DOHH2 (cell line): ENCODE measurements around the gene EFCAB12.

Experiments
- CTCF ChIP-seq: fragments of 200-600 bp; sonication (generic); IDR thresholded peaks from one replicate; pipeline ENCODE4 v1.5.1; 2014; ENCODE audit warnings: antibody characterized with exemption, mild to moderate bottlenecking, low read depth, low read length; ENCODE audit not compliant: poor library complexity, severe bottlenecking
- EZH2phosphoT487 ChIP-seq: fragments of 200-600 bp; sonication (generic); IDR thresholded peaks from 2 replicates; pipeline ENCODE4 v1.6.1; 2017; ENCODE audit warnings: borderline replicate concordance, mild to moderate bottlenecking, antibody characterized with exemption, low read length, moderate library complexity, mixed read lengths

DNA sequence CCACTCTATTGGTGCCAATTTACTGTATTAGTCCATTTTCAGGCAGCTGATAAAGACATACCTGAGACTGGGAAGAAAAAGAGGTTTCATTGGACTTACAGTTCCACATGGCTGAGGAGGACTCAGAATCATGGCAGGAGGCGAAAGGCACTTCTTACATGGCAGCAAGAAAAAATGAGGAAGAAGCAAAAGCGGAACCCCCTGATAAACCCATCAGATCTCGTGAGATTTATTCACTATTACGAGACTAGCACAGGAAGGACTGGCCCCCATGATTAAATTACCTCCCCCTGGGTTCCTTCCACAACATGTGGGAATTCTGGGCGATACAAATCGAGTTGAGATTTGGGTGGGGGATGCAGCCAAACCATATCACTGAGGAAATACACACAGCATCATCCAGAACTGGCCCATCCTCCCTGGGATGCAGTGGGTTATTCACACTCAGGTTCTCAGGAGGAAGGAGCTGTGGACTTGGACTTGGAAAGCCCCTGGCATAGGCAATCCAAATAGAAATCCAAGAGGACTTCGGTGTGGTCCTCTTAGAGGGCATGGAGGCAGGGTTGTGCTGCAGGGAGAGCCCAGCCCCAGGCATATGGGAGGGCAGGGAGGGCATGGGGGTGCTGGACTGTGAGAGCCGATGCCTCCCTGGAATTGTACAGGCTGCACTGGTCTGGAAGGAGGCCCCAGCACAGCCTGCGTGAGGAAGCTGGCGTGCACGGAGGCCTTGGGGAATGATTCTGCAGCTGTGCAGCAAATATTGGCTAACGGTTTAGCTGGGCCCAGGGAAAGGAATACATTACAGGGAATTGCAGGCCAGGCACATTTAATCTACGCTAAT is 62.9 kb downstream of the EFCAB12 start:
- no peak for TF ChIP-seq CTCF
- no peak for TF ChIP-seq EZH2phosphoT487
